ENCODE results near the gene RBM7.

The RBM7 gene

GRCh38 chr11:114366331-114367243 is 33.9 kb upstream of the RBM7 start:
- Histone ChIP-seq H3K9ac (ENCODE audit: low read length) (no peak overlapping the region), H3K4me2 (ENCODE audit: low read length) (no peak overlapping the region), H3K4me1 (ENCODE audit: low read length) (no peaks in the 10 kb centered on the region), H3K27me3 (ENCODE audit: low read depth, low read length) (peaks cover 23% of the 10 kb centered on the region), H3K9me3 (ENCODE audit: insufficient read depth, low read length) (no peaks in the 10 kb centered on the region), H3K4me3 (ENCODE audit: low read length) (no peak overlapping the region), H2AFZ (ENCODE audit: low read depth, low read length) (no peak overlapping the region), H3K36me3 (replicated peaks; ENCODE audit: low read depth, low read length) (no peaks in the 10 kb centered on the region), H3K79me2 (ENCODE audit: low read length) (no peaks in the 10 kb centered on the region), H3K27ac (ENCODE audit: low read length) (no peak overlapping the region), H4K20me1 (ENCODE audit: insufficient read depth, low read length) (no peaks in the 10 kb centered on the region)
- TF ChIP-seq EZH2phosphoT487 (IDR thresholded peaks at IDR 0.05; ENCODE audit: low read depth) = no peak
- TF ChIP-seq, protein P1, sequence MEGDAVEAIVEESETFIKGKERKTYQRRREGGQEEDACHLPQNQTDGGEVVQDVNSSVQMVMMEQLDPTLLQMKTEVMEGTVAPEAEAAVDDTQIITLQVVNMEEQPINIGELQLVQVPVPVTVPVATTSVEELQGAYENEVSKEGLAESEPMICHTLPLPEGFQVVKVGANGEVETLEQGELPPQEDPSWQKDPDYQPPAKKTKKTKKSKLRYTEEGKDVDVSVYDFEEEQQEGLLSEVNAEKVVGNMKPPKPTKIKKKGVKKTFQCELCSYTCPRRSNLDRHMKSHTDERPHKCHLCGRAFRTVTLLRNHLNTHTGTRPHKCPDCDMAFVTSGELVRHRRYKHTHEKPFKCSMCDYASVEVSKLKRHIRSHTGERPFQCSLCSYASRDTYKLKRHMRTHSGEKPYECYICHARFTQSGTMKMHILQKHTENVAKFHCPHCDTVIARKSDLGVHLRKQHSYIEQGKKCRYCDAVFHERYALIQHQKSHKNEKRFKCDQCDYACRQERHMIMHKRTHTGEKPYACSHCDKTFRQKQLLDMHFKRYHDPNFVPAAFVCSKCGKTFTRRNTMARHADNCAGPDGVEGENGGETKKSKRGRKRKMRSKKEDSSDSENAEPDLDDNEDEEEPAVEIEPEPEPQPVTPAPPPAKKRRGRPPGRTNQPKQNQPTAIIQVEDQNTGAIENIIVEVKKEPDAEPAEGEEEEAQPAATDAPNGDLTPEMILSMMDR (IDR thresholded peaks at IDR 0.05; ENCODE audit: low read depth, low read length) = no peak

DNA sequence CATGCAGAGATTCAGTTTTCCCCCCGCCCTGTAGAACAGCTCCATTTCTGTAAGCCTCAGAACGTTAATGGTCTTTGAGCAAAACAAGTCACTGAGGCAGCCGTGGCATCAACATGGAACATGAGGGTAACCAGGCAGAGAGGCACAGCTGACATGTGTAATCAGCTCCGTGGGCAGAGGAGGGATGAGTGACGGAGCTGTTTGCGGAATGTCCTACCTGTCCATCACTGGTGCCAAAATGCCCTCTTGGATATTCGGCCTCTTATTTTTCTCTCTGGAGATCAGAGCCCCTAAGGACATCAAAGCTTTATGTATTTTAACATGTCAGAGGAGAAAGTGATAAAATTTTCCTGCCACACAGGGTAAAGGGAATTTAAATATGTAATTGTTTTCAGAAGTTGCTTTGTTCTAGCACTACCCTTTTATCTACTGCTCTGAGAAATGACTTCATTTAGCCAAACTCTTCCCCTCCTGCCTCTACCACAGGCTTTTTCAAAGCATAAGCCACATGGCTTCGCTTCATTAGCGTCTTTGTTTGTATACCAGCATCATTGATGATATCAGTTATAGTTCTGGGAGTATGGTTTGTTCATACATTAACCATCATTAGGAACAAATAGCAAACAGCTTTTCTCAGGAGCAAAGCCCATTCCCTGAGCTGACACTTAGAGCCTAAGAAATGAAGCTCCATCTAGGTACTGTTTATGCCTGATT is 33.1 kb upstream of the RBM7 start:
- TF ChIP-seq, protein P1 (IDR thresholded peaks at IDR 0.05; ENCODE audit: low read depth, low read length) = no peak
- no peak for TF ChIP-seq EZH2phosphoT487 (IDR thresholded peaks at IDR 0.05; ENCODE audit: low read depth)
- H2AFZ ChIP-seq (ENCODE audit: low read depth, low read length) = no peak overlapping the region
- H3K79me2 ChIP-seq (ENCODE audit: low read length) = no peaks in the 10 kb centered on the region
- H3K4me2 ChIP-seq (ENCODE audit: low read length) = no peak overlapping the region
- no peaks in the 10 kb centered on the region for H3K36me3 ChIP-seq (replicated peaks; ENCODE audit: low read depth, low read length)
- peaks cover 23% of the 10 kb centered on the region for H3K27me3 ChIP-seq (ENCODE audit: low read depth, low read length)
- H3K27ac ChIP-seq (ENCODE audit: low read length) = no peak overlapping the region
- no peaks in the 10 kb centered on the region for H3K9me3 ChIP-seq (ENCODE audit: insufficient read depth, low read length)
- no peaks in the 10 kb centered on the region for H3K4me1 ChIP-seq (ENCODE audit: low read length)
- no peak overlapping the region for H3K4me3 ChIP-seq (ENCODE audit: low read length)
- H3K9ac ChIP-seq (ENCODE audit: low read length) = no peak overlapping the region
- H4K20me1 ChIP-seq (ENCODE audit: insufficient read depth, low read length) = no peaks in the 10 kb centered on the region

DNA sequence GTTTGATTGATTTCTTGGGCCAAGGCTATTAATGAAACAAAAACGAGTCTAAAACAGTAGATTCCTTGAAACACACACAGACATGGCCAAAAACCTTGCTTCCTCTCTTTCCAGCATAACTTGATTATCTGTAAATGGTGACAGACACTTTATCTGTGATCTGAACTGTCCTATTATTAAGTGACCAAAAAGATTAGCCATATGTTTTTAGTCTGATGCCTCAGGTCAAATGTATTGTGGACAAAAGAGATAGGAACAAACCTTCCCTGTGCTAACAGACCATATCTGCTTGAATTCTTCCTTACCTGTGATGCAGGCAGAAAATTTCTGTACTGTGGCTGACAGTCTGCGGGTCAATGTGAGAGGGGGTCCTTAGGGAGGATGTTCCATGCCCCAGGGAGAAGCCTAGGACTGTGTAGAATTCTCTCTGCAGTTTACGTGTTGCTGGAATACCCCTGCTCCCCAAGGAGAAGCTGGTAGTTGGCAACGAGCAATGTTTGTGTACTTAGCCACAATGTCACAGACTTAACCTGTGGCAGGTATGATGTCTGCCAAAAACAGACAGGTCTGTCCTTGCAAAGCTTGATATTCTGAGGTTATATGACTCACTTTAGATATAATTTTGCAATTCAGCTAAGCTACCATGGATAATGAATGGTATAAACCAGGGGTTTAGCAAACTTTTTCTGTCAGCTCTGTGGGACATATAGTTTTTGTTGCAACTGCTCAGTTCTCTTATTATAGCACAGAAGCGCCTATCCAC is 31.4 kb upstream of the RBM7 start:
- H3K36me3 ChIP-seq (replicated peaks; ENCODE audit: low read depth, low read length) = no peaks in the 10 kb centered on the region
- H3K4me3 ChIP-seq (ENCODE audit: low read length) = no peak overlapping the region
- no peaks in the 10 kb centered on the region for H3K9me3 ChIP-seq (ENCODE audit: insufficient read depth, low read length)
- no peaks in the 10 kb centered on the region for H3K4me1 ChIP-seq (ENCODE audit: low read length)
- H3K27ac ChIP-seq (ENCODE audit: low read length) = no peak overlapping the region
- H3K79me2 ChIP-seq (ENCODE audit: low read length) = no peaks in the 10 kb centered on the region
- H3K9ac ChIP-seq (ENCODE audit: low read length) = no peak overlapping the region
- no peaks in the 10 kb centered on the region for H4K20me1 ChIP-seq (ENCODE audit: insufficient read depth, low read length)
- H3K27me3 ChIP-seq (ENCODE audit: low read depth, low read length) = peaks cover 28% of the 10 kb centered on the region
- TF ChIP-seq, protein P1 (IDR thresholded peaks at IDR 0.05; ENCODE audit: low read depth, low read length) = no peak
- TF ChIP-seq EZH2phosphoT487 (IDR thresholded peaks at IDR 0.05; ENCODE audit: low read depth) = no peak
- H2AFZ ChIP-seq (ENCODE audit: low read depth, low read length) = no peak overlapping the region
- no peak overlapping the region for H3K4me2 ChIP-seq (ENCODE audit: low read length)

Data from OCI-LY3 (cell line).